Chondrocyte (in vitro differentiated cells): ENCODE measurements around the gene LRP1-AS. TPM values are rescaled to one million over a fixed set of nuclear protein-coding genes. Genes with fewer than 3 reads are reported as not detected.

Experiments used
- DNase-seq: peaks from one replicate; pipeline ENCODE4 v3.0.0; 2021; ENCODE audit warnings: mixed read lengths, low spot score
- H3K27ac Mint-ChIP-seq: one replicate; pipeline ENCODE4 v1.8.0; 2021; ENCODE audit warnings: mild to moderate bottlenecking, moderate library complexity, mixed read lengths; ENCODE audit not compliant: unreplicated experiment
- H3K27me3 Mint-ChIP-seq: 2 replicates; pipeline ENCODE4 v1.8.0; 2021; ENCODE audit warnings: low read depth, mixed read lengths
- H3K36me3 Mint-ChIP-seq: 2 replicates; pipeline ENCODE4 v1.8.0; 2021; ENCODE audit warnings: low read depth, mixed read lengths
- H3K4me1 Mint-ChIP-seq: 2 replicates; pipeline ENCODE4 v1.8.0; 2021; ENCODE audit warnings: low read depth, mild to moderate bottlenecking, mixed read lengths
- H3K4me3 Mint-ChIP-seq: one replicate; pipeline ENCODE4 v1.8.0; 2021; ENCODE audit warnings: mild to moderate bottlenecking, moderate library complexity, mixed read lengths; ENCODE audit not compliant: unreplicated experiment
- H3K9me3 Mint-ChIP-seq: 2 replicates; pipeline ENCODE4 v1.8.0; 2021; ENCODE audit warnings: low read depth, mixed read lengths
- CTCF ChIP-seq: fragments of 200-600 bp; sonication (generic); IDR thresholded peaks from 2 replicates; pipeline ENCODE4 v1.5.0; 2021; ENCODE audit warnings: antibody characterized with exemption, mild to moderate bottlenecking, moderate library complexity
- total RNA-seq: library from RNA; stranded (reverse); gene quantifications from 3 replicates; pipeline ENCODE4 v1.2.1, GENCODE V29; 2021

The LRP1-AS gene
- total RNA-seq, 1 donor from 2014 or later = not detected

GRCh38 chr12:57160741-57161140 is 13.3 kb upstream of the LRP1-AS start:
- Mint-ChIP-seq H3K4me3 (no peak overlapping the region), H3K27me3 (no peaks in the 10 kb centered on the region), H3K36me3 (peaks cover 66% of the 10 kb centered on the region), H3K9me3 (no peaks in the 10 kb centered on the region), H3K4me1 (peaks cover 14% of the 10 kb centered on the region), H3K27ac (peak overlapping the region; percentile 55)
- no peak for TF ChIP-seq CTCF
- no peak for DNase-seq

- Mint-ChIP-seq H3K27me3 (no peaks in the 10 kb centered on the region), H3K27ac (no peak overlapping the region), H3K4me1 (peaks cover 10% of the 10 kb centered on the region), H3K4me3 (no peak overlapping the region), H3K9me3 (no peaks in the 10 kb centered on the region), H3K36me3 (peaks cover 66% of the 10 kb centered on the region)
- no peak for TF ChIP-seq CTCF
- no peak for DNase-seq
Measured at GRCh38 chr12:57160040-57160439, 12.6 kb upstream of the LRP1-AS start.

GRCh38 chr12:57159311-57159710 is 11.9 kb upstream of the LRP1-AS start:
- TF ChIP-seq CTCF = no peak
- no peak overlapping the region for H3K27ac Mint-ChIP-seq
- H3K27me3 Mint-ChIP-seq = no peaks in the 10 kb centered on the region
- no peak for DNase-seq
- no peaks in the 10 kb centered on the region for H3K9me3 Mint-ChIP-seq
- peaks cover 5% of the 10 kb centered on the region for H3K4me1 Mint-ChIP-seq
- no peak overlapping the region for H3K4me3 Mint-ChIP-seq
- H3K36me3 Mint-ChIP-seq = peaks cover 66% of the 10 kb centered on the region

- DNase-seq = no peak
- TF ChIP-seq CTCF = no peak
- Mint-ChIP-seq H3K4me1 (peaks cover 5% of the 10 kb centered on the region), H3K27ac (no peak overlapping the region), H3K9me3 (no peaks in the 10 kb centered on the region), H3K27me3 (no peaks in the 10 kb centered on the region), H3K36me3 (peaks cover 66% of the 10 kb centered on the region), H3K4me3 (no peak overlapping the region)
Measured at GRCh38 chr12:57158665-57159064, 11.2 kb upstream of the LRP1-AS start.

- Mint-ChIP-seq H3K27me3 (no peaks in the 10 kb centered on the region), H3K9me3 (no peaks in the 10 kb centered on the region), H3K27ac (no peak overlapping the region), H3K4me1 (peaks cover 9% of the 10 kb centered on the region), H3K36me3 (peaks cover 65% of the 10 kb centered on the region), H3K4me3 (no peak overlapping the region)
- no peak for DNase-seq
- TF ChIP-seq CTCF = no peak
Measured at GRCh38 chr12:57158186-57158585, 10.8 kb upstream of the LRP1-AS start.
